Measurements from ENCODE around the gene SELENON.

The SELENON gene

GRCh38 chr1:25867210-25867991 lies 67.4 kb downstream of the SELENON start:
- DNase-seq = no peak
